ENCODE measurements around the gene DDX41. TPM values are rescaled to one million over a fixed set of nuclear protein-coding genes. Genes with fewer than 3 reads are reported as not detected.

DDX41 gene
- total and polyA plus RNA-seq, 5 donors from 2014 or later: 41.8 to 73.2 (median 46.5) TPM

DNA sequence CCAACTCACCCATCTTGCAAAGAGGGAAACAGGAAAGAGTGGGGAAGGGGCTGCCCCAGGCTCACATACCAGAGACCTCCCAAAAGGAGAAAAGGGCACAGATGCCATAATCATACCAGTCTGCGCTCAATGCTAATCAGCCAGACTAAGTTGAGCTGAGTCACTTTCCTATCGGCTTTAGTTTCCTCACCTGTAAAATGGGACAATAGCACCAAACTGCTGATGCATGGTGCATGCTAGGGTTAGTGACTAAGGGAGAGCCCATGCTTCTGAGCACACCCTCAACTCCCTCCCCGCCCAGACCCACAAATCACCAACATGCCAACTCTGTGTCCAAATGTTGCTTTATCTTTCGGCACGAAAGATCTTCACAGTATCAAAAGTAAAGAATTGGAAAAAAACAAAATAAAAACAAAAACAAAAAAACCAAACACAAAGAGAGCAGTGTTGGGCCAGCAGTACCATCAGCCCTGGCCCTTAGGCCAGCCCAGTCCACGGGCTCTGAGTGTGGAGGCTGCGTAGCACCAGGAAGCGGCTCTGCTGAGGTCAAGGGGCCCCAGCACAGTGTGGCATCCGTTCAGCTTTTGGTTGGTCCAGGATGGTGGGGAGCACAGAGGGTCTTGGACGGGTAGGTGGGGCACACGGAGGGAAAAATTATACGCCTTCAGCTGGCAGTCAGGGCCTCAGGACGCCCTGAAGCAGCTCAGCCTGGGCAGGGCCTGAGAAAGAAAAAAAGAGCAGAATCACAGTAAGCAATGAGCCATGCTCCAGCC, 2.9 kb upstream of the DDX41 start:
- Histone ChIP-seq H3K27ac (ENCODE audit: insufficient read depth, low read length, poor library complexity, severe bottlenecking) (no peak overlapping the region), H3K36me3 (ENCODE audit: control insufficient read depth, insufficient read depth, low read length) (peaks cover 27% of the 10 kb centered on the region), H3K4me3 (ENCODE audit: low read depth, low read length) (no peak overlapping the region), H3K9me3 (ENCODE audit: control insufficient read depth in 2 of 2, low read length in 2 of 2) (no peaks in the 10 kb centered on the region), H3K4me1 (ENCODE audit: control insufficient read depth, insufficient read depth, low read length, poor library complexity, severe bottlenecking) (peaks cover 40% of the 10 kb centered on the region), H3K27me3 (ENCODE audit: control insufficient read depth, insufficient read depth, low read length) (no peaks in the 10 kb centered on the region)
- H3K4me1 Mint-ChIP-seq: peaks cover 0 to 59% (median 26%) of the 10 kb centered on the region in 4 donors
- H3K36me3 Mint-ChIP-seq: peaks cover 16% of the 10 kb centered on the region
- H3K4me3 Mint-ChIP-seq: peak overlapping the region in 2 of 4 donors; percentile 16 to 38
- ATAC-seq (ENCODE audit: low read depth in 2 of 2) (no peak), DNase-seq (no peak)
- H3K27me3 Mint-ChIP-seq: no peaks in the 10 kb centered on the region
- H3K27ac Mint-ChIP-seq: peak overlapping the region in 1 of 3 donors; percentile 66
- peaks cover 0 to 2% (median 0%) of the 10 kb centered on the region in 7 donors for H3K9me3 Mint-ChIP-seq

DNA sequence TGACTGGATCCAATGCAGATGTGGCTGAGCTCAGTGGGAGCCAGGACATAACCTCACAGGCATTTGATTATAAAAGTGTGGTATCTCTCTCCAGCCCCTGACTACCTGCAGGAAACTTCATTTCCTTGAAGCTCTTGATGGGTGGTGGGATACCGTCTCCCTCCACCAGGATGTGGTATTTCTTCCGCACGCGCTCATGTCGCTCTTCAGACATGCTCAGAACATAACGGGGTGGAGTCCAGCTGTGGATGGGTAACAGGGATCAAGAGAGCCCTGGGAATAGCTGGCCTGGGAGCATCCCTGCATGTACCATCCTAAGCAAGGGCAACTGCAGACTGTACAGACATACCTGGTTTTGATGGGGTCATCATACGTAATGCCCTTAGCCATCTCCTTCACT, 1.2 kb downstream of the DDX41 start:
- Mint-ChIP-seq H3K27ac (peak overlapping the region in 2 of 3 donors; percentile 65 to 74), H3K4me3 (peak overlapping the region; percentile 90 to 98 (median 94)), H3K36me3 (peaks cover 32% of the 10 kb centered on the region), H3K27me3 (no peaks in the 10 kb centered on the region), H3K9me3 (peaks cover 0 to 2% (median 0%) of the 10 kb centered on the region in 7 donors), H3K4me1 (peaks cover 0 to 49% (median 26%) of the 10 kb centered on the region in 4 donors)
- Histone ChIP-seq H3K4me1 (ENCODE audit: control insufficient read depth, insufficient read depth, low read length, poor library complexity, severe bottlenecking) (peaks cover 33% of the 10 kb centered on the region), H3K9me3 (ENCODE audit: control insufficient read depth in 2 of 2, low read length in 2 of 2) (no peaks in the 10 kb centered on the region), H3K36me3 (ENCODE audit: control insufficient read depth, insufficient read depth, low read length) (peaks cover 46% of the 10 kb centered on the region), H3K27ac (ENCODE audit: insufficient read depth, low read length, poor library complexity, severe bottlenecking) (peak overlapping the region; percentile 71), H3K27me3 (ENCODE audit: control insufficient read depth, insufficient read depth, low read length) (no peaks in the 10 kb centered on the region), H3K4me3 (ENCODE audit: low read depth, low read length) (peak overlapping the region; percentile 92)
- no peak for ATAC-seq (ENCODE audit: low read depth in 2 of 2)
- DNase-seq: no peak

DNA sequence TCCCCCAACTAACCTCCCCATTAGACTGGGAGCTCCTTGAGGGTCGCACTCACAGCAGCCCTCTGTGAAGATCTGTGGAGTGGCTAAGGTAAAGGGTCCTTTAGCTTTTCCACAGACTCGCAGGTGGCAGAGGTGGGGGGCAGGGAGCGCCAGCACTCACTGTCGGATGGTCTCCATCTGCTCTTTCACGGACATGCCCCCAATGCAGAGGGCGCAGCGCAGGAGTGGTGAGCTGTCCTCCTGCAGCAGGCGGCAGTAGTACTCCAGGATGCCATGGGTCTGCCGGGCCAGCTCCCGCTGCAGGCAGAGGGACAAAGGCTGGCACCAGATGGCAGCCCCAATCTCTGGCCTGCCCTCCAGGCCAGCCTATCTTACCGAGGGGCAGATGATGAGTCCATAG, 2.2 kb downstream of the DDX41 start:
- Histone ChIP-seq H3K27ac (ENCODE audit: insufficient read depth, low read length, poor library complexity, severe bottlenecking) (no peak overlapping the region), H3K4me1 (ENCODE audit: control insufficient read depth, insufficient read depth, low read length, poor library complexity, severe bottlenecking) (peaks cover 25% of the 10 kb centered on the region), H3K9me3 (ENCODE audit: control insufficient read depth in 2 of 2, low read length in 2 of 2) (no peaks in the 10 kb centered on the region), H3K27me3 (ENCODE audit: control insufficient read depth, insufficient read depth, low read length) (no peaks in the 10 kb centered on the region), H3K4me3 (ENCODE audit: low read depth, low read length) (no peak overlapping the region), H3K36me3 (ENCODE audit: control insufficient read depth, insufficient read depth, low read length) (peaks cover 46% of the 10 kb centered on the region)
- DNase-seq: no peak
- H3K27me3 Mint-ChIP-seq: no peaks in the 10 kb centered on the region
- ATAC-seq (ENCODE audit: low read depth in 2 of 2): no peak
- peaks cover 0 to 2% (median 0%) of the 10 kb centered on the region in 7 donors for H3K9me3 Mint-ChIP-seq
- no peak overlapping the region for H3K27ac Mint-ChIP-seq
- H3K4me1 Mint-ChIP-seq: peaks cover 0 to 43% (median 20%) of the 10 kb centered on the region in 4 donors
- peaks cover 35% of the 10 kb centered on the region for H3K36me3 Mint-ChIP-seq
- peak overlapping the region in 2 of 4 donors; percentile 26 to 95 for H3K4me3 Mint-ChIP-seq

DNA sequence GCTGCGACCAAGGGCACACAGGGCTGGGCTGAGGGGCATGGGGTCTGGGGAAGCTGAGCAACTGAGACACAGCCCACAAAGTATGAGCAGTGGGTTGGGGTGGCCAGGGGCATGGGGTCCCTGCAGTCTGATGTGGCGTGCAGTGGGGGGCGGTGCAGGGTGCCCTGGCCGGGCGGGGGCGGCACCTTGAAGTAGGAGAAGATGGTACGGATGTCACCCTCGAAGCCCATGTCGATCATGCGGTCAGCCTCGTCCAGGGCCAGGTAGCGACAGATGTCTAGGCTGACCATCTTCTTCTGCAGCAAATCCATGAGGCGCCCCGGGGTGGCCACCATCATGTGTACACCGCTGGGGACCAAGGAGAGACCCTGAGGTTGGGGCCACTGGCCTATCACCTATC, 3.3 kb downstream of the DDX41 start:
- H3K27ac Mint-ChIP-seq: peak overlapping the region in 1 of 3 donors; percentile 36
- peaks cover 0 to 2% (median 0%) of the 10 kb centered on the region in 7 donors for H3K9me3 Mint-ChIP-seq
- H3K27me3 ChIP-seq (ENCODE audit: control insufficient read depth, insufficient read depth, low read length): no peaks in the 10 kb centered on the region
- ATAC-seq (ENCODE audit: low read depth in 2 of 2) (no peak), DNase-seq (no peak)
- H3K4me3 ChIP-seq (ENCODE audit: low read depth, low read length): no peak overlapping the region
- no peaks in the 10 kb centered on the region for H3K27me3 Mint-ChIP-seq
- peaks cover 46% of the 10 kb centered on the region for H3K36me3 ChIP-seq (ENCODE audit: control insufficient read depth, insufficient read depth, low read length)
- H3K4me1 Mint-ChIP-seq: peaks cover 0 to 37% (median 19%) of the 10 kb centered on the region in 4 donors
- no peaks in the 10 kb centered on the region for H3K9me3 ChIP-seq (ENCODE audit: control insufficient read depth in 2 of 2, low read length in 2 of 2)
- H3K4me3 Mint-ChIP-seq: peak overlapping the region; percentile 31 to 82 (median 54)
- H3K4me1 ChIP-seq (ENCODE audit: control insufficient read depth, insufficient read depth, low read length, poor library complexity, severe bottlenecking): peaks cover 18% of the 10 kb centered on the region
- no peak overlapping the region for H3K27ac ChIP-seq (ENCODE audit: insufficient read depth, low read length, poor library complexity, severe bottlenecking)
- peaks cover 35% of the 10 kb centered on the region for H3K36me3 Mint-ChIP-seq

DNA sequence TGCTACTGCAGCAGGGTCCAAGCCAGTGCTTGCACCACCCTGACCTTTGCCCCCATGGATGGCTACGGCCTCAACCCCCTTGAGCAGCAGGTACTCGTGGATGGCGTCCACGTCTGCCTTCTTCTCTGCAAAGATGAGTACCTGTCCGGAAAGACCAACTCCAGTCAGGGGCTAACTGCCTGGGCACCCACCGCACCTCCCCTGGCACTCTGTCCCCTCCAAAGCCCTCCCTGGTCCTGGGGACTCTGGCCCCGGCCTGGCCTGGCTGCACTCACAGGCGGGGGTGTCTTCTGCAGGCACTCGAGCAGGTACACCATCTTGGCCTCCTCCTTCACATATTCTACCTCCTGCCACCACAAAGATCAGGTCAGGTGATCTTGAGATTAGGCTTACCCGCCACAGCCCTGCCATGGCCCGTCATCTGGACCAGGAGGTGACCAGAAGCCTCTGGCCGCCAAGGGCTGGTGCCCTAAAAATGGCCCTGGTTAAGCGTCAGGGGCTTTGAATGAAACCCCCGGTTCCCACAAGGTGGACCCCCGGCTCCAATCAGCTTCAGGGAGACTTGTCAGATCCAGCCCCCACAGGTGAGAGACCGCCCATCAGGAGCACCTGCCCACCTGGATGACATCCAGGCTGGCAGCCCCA, 3.9 kb downstream of the DDX41 start:
- DNase-seq (no peak), ATAC-seq (ENCODE audit: low read depth in 2 of 2) (no peak)
- H3K27ac ChIP-seq (ENCODE audit: insufficient read depth, low read length, poor library complexity, severe bottlenecking): no peak overlapping the region
- H3K27me3 ChIP-seq (ENCODE audit: control insufficient read depth, insufficient read depth, low read length): no peaks in the 10 kb centered on the region
- Mint-ChIP-seq H3K9me3 (peaks cover 0 to 2% (median 0%) of the 10 kb centered on the region in 7 donors), H3K27ac (peak overlapping the region in 1 of 3 donors; percentile 36), H3K4me3 (peak overlapping the region in 2 of 4 donors; percentile 36 to 82), H3K4me1 (peaks cover 0 to 37% (median 19%) of the 10 kb centered on the region in 4 donors), H3K27me3 (no peaks in the 10 kb centered on the region), H3K36me3 (peaks cover 35% of the 10 kb centered on the region)
- H3K4me1 ChIP-seq (ENCODE audit: control insufficient read depth, insufficient read depth, low read length, poor library complexity, severe bottlenecking): peaks cover 18% of the 10 kb centered on the region
- peaks cover 46% of the 10 kb centered on the region for H3K36me3 ChIP-seq (ENCODE audit: control insufficient read depth, insufficient read depth, low read length)
- no peak overlapping the region for H3K4me3 ChIP-seq (ENCODE audit: low read depth, low read length)
- no peaks in the 10 kb centered on the region for H3K9me3 ChIP-seq (ENCODE audit: control insufficient read depth in 2 of 2, low read length in 2 of 2)

DNA sequence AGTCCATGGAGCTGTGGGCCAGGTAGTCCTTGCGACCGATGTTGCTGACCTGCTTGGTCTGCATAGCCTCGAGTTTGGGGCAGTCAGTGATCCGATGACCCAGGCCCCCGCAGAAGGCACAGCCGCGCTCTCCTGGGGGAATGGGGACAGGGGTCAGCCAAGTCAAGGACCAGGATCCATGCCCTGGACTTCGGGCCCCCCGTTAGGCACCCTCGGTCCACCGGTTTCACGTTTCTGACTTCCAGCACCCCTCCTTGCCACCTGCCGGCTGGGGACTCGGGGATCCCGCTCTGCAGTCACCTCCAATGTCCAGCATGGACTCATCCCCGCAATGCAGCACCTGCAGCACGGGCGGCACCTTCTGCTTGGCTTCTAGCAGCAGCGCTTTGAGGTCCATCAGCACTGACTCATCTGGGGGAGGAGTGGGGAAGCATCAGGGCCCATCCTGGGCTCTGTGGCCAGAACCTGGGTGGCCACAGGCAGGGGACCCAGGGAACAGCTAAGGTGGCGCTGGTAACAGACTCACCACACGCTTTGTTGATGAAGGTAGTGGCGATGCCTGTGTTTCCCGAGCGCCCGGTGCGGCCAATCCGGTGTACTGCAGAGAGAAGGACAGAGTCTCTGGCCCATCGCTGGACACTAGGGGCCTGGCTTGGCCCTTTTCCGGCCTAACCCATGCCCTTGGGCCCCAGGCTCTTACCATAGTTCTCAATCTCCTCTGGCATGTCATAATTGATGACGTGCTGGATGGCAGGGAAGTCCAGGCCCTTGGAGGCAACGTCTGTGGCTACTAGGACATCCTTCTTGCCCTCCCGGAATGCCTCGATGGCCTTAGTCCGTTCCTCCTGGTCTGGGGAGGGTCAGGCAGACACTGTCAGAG, 4.7 kb downstream of the DDX41 start:
- DNase-seq: no peak
- peaks cover 0 to 34% (median 15%) of the 10 kb centered on the region in 4 donors for H3K4me1 Mint-ChIP-seq

DNA sequence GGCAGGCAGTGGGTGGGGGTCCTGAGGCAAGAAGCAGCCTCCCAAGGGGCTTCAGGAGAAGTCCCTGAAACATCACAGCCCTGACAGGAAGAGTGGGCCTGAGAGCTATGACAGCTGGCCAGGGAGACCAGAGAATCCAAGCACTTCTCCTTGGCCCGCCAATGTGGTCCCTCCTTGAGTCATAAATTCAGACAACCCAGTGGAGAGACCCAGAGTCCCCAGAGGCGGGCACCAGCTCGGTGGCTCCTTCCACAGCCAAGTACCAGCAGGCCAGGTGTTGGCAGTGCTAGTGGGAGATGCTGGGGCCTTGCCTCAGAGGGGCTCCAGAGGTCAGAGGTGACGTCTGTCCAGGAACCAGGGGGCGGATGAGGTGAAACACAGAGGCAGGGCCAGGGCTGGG, 5.6 kb downstream of the DDX41 start:
- Mint-ChIP-seq H3K27ac (peak overlapping the region in 1 of 3 donors; percentile 67), H3K36me3 (peaks cover 30% of the 10 kb centered on the region), H3K9me3 (no peaks in the 10 kb centered on the region), H3K4me3 (peak overlapping the region in 2 of 4 donors; percentile 67 to 73), H3K27me3 (no peaks in the 10 kb centered on the region), H3K4me1 (peaks cover 0 to 27% (median 12%) of the 10 kb centered on the region in 4 donors)
- no peak overlapping the region for H3K27ac ChIP-seq (ENCODE audit: insufficient read depth, low read length, poor library complexity, severe bottlenecking)
- H3K36me3 ChIP-seq (ENCODE audit: control insufficient read depth, insufficient read depth, low read length): peaks cover 46% of the 10 kb centered on the region
- no peak for ATAC-seq (ENCODE audit: low read depth in 2 of 2)
- H3K27me3 ChIP-seq (ENCODE audit: control insufficient read depth, insufficient read depth, low read length): no peaks in the 10 kb centered on the region
- H3K4me3 ChIP-seq (ENCODE audit: low read depth, low read length): no peak overlapping the region
- DNase-seq: no peak
- H3K9me3 ChIP-seq (ENCODE audit: control insufficient read depth in 2 of 2, low read length in 2 of 2): no peaks in the 10 kb centered on the region
- H3K4me1 ChIP-seq (ENCODE audit: control insufficient read depth, insufficient read depth, low read length, poor library complexity, severe bottlenecking): peaks cover 13% of the 10 kb centered on the region

More for the DNA sequence above, 4.7 kb downstream of the DDX41 start:
- H3K27me3 Mint-ChIP-seq: no peaks in the 10 kb centered on the region
- H3K9me3 ChIP-seq (ENCODE audit: control insufficient read depth in 2 of 2, low read length in 2 of 2): no peaks in the 10 kb centered on the region
- no peak overlapping the region for H3K27ac Mint-ChIP-seq
- H3K4me1 ChIP-seq (ENCODE audit: control insufficient read depth, insufficient read depth, low read length, poor library complexity, severe bottlenecking): peaks cover 15% of the 10 kb centered on the region
- no peak overlapping the region for H3K4me3 ChIP-seq (ENCODE audit: low read depth, low read length)
- peaks cover 46% of the 10 kb centered on the region for H3K36me3 ChIP-seq (ENCODE audit: control insufficient read depth, insufficient read depth, low read length)
- H3K27ac ChIP-seq (ENCODE audit: insufficient read depth, low read length, poor library complexity, severe bottlenecking): no peak overlapping the region
- H3K9me3 Mint-ChIP-seq: peaks cover 0 to 2% (median 0%) of the 10 kb centered on the region in 7 donors
- H3K27me3 ChIP-seq (ENCODE audit: control insufficient read depth, insufficient read depth, low read length): no peaks in the 10 kb centered on the region
- peak overlapping the region in 1 of 4 donors; percentile 67 for H3K4me3 Mint-ChIP-seq
- peaks cover 34% of the 10 kb centered on the region for H3K36me3 Mint-ChIP-seq
- ATAC-seq (ENCODE audit: low read depth in 2 of 2): no peak

Measured in CD4-positive, CD25-positive, alpha-beta regulatory T cell (primary cell).